ENCODE results near the gene PEX19.

DNA sequence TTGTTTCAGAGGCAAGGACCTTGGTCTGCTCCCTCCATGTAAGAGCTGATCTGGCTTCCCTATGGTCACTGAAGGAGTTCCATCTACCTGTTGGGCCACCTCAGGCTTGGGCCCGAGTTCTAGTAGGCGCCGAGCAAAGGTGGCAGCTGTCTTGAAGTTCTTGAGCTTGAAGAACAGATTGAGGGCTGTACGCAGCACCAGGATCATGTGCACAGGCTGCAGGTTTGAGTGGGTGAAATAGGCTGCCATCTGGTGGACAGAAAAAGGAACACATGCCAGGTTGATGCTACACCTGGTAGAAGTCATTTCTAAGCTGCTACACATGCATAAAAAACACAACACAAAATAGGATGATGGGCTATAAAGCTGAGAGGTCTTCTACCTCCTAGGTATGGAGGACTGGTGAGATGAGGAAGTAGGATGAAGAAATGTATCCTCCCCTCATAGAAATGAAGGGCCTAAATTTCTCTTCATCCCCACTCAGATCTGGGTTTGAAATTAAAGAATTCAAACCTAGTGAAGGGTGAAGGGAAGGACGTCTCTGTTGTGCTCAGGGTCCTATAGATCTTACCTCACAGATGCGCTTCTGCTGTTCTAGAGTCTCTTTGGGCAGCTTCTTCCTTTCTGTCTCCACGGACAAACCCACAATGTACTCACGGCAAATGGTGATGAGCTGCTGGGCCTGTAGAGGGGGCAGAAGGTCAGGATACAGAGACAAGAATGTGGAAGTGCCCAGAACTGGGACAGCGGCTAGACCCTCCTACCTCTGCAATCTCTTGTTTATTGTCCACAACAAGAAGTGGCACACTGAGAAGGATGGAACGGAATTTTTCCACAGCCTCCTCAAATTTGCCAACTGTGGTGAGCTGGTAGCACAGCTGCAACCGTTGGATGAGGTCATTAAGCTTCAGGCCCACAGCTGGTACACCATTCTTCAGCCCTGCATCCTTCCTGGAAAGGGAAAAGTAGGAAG is 6.6 kb upstream of the PEX19 start:
- TF ChIP-seq, protein P1, sequence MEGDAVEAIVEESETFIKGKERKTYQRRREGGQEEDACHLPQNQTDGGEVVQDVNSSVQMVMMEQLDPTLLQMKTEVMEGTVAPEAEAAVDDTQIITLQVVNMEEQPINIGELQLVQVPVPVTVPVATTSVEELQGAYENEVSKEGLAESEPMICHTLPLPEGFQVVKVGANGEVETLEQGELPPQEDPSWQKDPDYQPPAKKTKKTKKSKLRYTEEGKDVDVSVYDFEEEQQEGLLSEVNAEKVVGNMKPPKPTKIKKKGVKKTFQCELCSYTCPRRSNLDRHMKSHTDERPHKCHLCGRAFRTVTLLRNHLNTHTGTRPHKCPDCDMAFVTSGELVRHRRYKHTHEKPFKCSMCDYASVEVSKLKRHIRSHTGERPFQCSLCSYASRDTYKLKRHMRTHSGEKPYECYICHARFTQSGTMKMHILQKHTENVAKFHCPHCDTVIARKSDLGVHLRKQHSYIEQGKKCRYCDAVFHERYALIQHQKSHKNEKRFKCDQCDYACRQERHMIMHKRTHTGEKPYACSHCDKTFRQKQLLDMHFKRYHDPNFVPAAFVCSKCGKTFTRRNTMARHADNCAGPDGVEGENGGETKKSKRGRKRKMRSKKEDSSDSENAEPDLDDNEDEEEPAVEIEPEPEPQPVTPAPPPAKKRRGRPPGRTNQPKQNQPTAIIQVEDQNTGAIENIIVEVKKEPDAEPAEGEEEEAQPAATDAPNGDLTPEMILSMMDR (IDR thresholded peaks at IDR 0.05): peak; percentile 73 to 88 (median 77)
- peak in 1 of 4 donors; percentile 28 for TF ChIP-seq POLR2AphosphoS5 (IDR thresholded peaks at IDR 0.05)

All from sigmoid colon (tissue), 4 donors.